Occipital lobe (tissue), 2 donors: ENCODE data around the gene PREX1. TPM values are rescaled to one million over a fixed set of nuclear protein-coding genes. Genes with fewer than 3 reads are reported as not detected.
A peak's percentile ranks its signal among the peaks of the same experiment; 100 is the strongest.

ENCODE experiments used
- DNase-seq: peaks from one replicate; lab custom pipeline; 2025; lab: John Stamatoyannopoulos, UW
- total RNA-seq: library from RNA; depleted of rRNA; stranded (reverse); fragments of >200 nt; gene quantifications from one replicate; pipeline ENCODE4 v1.2.3, GENCODE V29; 2014

PREX1 gene
- total RNA-seq, 1 donor from 2014 or later = 21.1 TPM

DNA sequence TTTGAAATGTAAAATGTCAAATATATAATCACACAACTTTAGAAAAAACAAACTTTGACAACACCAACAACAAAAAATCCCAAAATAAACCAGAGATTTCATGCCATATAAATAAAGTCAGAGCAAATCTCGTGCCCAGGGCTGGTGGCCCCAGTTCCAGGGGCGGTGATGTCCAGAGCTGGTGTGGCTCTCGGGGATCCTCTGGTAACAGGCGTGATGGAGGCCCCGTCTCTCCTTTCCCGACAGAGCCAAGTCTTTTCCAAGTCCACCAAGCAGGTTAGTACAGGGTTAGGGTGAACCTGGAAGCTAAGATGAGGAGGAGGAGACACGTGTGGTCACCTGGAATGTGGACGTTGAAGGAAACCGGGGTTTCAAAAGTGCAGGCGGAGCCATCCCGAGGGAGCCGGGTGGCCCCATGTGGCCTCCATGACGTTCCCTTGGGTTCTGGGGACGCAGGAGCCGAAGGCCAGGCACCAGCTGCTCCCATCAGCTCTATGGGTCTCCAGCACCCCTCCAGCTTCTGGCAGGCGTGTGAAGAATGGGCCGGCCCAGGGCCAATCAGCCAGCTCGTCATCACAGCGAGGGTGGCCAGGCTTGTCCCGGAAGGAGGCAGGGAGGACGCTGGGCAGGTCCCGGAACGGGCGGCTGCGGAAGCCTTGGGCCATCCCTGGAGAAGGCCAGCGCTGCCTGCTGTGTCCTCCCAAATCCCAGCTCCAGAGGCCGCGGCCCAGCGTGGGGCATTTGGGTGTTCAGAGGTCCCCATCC, 202.5 kb downstream of the PREX1 start:
- DNase-seq = no peak

DNA sequence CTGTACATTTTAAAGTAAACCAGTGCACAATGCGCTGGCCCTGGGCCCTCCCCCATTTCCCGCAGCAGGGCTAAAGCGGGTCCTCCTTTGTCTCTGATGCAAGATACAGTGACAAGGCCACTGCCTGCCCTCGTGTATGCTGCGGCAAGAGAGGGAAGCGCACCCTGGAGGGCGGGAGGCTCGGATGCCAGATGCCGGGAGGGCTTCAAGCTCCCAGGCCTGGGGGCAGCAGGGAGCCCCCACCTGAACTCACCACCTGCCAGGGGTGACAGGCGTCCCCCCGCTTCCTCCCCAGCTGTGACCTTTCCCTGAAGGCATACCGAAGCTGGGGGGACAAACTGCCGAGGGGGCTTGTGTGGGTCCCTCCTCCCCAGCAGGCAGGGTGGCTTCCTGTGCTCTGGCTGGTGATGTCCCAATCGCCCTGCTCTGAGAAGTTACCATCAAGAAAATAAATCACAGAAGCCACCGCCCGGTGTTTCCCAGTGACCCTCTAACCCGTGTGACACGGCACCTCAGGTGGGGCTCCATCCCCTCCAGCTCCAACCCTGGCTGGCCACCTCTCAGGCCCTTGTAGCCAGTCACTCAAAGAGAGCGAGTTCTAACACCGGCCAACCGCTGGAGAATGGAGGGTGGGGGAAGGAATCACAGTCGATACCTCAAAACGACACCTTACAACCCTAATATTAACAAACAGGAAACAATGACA, 203.3 kb downstream of the PREX1 start:
- no peak for DNase-seq

GRCh38 chr20:48623906-48624265, 203.9 kb downstream of the PREX1 start:
- no peak for DNase-seq

DNA sequence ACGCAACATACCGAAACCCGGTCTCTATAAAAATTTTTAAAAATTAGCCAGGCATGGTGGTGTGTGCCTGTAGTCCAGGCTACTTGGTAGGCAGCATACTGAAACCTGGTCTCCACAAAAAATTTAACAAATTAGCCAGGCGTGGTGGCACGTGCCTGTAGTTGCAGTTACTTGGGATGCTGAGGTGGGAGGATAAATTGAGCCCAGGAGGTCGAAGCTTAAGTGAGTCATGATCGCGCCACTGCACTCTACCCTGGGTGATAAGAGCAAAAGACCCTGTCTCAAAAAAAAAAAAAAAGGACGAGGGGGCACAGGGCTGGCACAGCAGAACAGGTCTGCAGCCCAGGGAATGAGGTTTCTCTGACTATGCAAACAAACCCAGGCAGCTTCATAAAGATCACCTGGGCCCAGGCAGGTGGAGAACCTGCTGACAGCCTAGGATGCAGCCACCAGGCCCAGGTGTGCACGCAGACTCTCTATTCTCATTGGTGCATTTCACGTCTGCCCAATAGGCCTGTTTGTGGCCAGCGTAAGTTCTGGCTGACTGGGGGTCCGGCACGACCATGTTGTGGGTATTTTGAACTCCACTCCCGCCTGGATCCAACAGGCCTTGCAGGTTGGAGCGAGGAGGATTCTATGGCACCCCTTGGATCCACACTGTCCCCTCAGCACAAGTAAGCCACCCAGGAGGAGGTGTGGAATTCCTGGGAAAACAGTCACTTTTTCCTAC, 204.5 kb downstream of the PREX1 start:
- no peak for DNase-seq

DNA sequence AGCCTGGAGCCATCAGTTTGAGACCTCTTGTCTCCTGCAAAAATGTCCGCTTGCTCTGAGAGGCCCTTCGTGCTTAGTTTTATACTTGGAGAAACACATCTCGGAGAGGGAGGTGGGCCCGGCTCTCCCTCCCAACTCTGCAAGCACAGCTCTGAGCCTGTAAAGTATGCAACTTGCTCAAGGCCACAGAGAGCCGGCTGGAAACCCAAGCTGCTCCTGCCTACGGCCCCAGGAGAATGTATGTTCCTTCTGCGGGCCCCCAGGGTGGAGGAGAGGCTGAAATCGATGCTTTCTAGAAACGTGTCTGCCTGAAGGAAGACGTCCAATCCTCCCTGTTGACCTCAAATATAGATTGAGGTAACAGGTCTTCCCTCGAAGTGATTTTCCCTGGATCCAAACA, 205.4 kb downstream of the PREX1 start:
- DNase-seq = no peak

DNA sequence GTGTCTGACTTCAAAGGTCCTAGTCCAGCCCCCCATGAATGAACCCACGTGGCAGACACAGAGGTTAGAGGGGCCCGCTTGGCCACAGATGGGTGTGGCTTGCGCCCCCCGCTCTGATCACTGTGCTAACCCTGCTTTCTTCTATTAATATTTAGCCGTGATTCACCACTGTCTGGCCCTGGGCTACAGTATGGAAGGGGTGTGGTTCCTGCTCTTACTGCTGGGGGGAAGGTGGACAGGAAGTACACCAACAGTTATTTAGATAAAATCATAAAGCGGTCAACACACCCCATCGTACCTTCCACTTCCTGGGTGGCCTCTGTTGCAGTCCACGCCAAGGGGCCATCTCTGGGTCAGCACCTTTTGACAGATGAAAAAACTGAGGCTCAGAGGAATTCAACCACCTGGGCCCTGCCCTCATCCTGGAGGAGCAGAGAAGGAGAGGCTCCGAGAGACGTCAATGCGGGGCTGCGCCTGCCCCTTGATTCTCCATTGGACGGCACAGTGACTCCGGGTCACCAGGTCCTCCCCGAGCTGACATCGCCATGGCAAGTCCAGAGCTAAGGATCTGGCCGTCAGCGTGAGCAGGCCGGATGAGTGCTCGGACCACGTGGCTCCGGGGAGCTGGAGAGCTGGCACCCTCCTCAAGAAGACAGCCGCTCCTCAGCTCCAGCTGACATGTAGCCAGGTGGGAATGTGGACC, 206.3 kb downstream of the PREX1 start:
- DNase-seq = no peak

- peak; percentile 67 for DNase-seq
These were observed 207.1 kb downstream of the PREX1 start for GRCh38 chr20:48620507-48621375.

DNA sequence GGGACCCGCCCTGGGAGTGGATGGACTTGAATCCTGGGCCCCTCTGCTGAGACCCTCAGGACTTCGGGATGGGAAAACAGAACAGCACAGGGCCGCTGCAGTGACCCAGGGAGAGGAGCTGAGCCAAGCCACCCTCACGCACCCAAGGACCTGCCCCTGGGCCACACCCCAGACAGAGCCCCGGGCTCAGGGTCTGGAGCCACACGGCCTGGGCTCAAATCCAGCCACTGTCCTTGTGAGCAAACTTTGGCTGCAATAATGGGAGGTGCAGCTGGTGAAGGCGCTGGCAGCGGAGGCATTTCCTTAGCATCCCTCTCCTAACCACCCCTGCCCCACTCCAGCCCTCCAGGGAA, 207.7 kb downstream of the PREX1 start:
- DNase-seq = no peak

DNA sequence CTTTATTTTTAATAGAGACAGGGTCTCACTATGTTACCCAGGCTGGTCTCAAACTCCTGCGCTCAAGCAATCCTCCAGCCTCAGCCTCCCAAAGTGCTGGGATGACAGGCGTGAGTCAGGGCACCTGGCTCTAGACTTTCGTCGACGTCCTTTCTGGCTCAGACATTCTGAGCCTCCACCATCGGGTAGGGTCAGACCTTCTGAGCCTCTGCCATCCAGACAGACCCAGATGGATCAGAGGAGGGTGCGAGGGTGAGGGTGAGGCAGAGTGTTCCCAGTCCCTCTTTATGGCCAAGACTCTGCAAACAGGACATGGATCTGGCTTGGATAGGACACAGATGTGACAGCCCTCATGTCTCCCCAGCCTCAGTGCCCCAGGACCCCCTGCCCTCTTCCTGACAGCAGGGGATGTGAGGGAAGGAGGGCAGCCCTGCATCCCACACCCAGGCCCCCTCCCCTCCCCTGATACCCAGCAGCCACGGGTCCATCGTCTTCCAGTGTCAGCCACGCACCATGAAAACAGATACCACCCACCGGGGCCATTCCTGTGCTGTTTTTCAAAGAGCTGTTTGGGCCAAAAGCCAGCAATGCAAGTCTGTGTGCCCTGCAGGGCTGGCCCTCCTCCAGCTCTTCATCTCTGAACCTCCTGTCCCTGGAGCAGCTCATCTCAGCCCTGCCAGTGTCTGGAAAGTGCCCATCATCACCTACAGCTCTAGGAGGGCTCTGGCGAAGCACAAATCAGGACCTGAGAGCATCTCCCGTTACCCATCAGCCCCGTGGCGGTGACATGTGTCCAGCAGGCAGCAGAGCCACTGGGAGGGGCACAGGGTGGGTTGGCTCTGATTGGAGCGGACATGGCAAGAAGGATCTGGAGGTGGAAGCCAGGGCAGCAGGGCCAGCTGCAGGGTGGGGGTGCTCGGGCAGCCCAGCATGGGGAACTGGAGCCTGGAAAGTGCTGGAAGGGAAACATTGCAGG, 208.4 kb downstream of the PREX1 start:
- no peak for DNase-seq

DNA sequence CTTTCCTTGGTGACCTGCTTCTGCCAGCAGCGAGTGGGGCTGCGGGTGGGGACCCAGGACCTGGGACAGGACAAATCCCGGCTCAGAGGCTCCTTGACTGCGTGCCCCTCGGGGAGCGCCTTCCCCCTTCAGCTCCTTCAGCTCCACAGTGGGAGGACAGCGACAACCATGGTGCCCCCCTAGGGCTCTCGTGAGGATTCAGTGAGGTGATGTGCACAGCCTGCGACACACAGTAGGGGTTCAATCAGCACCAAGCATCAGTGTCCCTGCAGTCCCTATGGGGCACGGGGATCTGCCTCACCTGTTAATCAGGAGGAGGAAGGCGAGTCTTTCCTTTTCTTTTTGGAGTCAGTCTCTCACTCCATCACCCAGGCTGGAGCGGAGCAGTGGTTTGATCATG, 209.2 kb downstream of the PREX1 start:
- DNase-seq = no peak

DNA sequence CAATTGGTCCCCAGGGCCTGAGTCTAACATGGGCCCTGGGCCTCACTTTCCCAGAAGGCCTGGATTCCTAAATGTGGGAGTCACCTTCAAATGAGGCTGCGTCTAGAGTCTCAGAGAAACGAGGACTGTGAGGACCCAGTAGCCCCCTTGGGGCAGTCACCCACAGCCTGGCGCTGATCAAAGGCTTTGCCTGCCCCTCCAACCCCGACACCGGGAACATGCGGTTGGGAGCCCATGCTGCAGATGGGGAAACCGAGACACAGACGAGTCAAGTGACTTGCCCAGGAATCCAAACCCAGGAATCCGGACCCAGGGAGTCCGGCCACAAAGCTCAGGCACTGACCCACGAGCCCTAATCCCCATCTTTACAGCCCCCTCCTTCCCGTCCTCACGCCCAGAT, 209.7 kb downstream of the PREX1 start:
- no peak for DNase-seq

DNA sequence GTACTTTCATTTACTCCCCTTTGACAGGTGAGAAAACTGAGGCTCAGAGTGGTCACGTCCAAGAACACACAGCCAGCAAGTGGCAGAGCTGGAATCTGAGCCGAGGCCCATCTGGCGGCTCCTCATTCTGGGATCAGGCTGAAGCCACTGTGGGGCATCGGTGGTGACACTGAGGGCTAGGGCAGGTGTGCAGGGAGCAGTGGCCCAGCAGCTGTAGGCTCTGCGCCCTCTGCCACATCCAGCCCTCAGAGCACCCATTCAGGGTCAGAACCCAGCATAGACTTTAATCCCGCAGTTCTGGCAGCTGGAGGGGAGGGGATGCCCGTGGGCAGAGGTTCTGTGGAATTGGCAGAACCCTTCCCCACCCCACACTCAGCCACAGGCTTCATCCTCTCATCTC, 210.3 kb downstream of the PREX1 start:
- DNase-seq = no peak

DNA sequence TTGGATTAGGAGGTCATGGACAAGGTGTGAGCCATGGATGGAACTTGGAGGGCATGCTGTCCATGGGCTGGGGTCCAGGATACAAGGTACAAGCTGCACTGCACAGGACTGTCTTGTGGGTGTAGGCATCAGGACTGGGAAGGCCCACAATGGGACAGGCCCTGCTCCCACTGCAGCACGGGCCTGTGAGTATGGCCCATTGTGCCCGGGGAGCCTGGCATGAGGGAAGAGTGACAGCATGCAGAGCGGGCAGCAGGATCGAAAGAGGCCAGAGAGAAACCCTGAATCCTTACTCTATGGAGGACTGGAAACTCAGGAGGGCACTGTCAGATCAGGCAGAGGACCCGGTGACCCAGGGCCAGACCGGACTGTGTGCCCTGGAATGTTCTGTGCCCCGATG, 211.3 kb downstream of the PREX1 start:
- no peak for DNase-seq

DNA sequence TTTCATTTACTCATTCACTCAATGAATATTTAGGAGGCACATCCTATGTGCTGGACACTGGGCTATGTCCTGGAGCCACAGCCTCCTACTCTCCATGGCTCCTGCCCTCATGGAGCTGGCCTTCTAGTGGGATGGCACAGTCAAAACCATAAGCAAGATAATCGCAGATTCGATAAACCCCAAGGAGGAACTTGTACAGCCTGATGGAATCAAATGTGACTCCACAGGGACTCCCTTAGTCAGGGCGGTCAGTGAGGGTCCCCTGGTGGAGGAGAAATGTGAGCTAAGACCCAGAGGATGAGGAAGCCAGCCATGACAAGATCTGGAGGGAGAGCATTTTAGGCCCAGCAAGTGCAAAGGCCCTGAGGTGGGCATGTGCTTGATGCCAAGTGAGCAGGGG, 211.9 kb downstream of the PREX1 start:
- no peak for DNase-seq

DNA sequence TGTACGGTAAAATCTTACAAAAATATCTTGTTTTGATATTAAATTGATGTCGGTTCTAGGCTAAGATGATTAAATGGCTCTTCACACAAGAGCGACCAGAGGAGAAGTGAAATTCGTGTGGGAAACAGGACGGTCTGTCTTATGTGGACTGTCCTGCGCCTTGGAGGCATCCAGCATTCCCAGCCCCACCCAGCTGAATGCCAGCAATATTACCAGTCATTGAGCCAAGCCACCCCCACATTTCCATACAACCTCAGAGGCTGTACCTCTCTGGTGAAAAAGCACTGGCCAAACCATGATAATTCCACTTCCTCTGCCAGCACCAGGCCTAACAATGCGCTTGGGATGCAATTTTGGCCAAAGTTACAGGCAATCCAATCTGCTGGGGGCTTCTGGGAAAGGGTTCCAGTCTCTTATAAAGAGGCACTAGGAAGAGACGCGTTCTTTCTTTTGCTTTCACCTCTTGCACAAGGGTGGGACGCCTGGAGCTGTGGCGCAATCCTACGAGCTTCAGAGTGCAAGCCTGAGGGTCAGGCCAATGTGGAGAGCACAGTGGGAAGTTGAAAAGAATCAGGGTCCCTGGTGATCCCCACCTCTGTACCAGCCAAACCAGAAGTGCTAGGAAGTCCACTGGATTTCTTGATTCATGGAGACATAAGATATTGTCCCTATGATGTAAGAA, 213.1 kb downstream of the PREX1 start:
- no peak for DNase-seq

DNA sequence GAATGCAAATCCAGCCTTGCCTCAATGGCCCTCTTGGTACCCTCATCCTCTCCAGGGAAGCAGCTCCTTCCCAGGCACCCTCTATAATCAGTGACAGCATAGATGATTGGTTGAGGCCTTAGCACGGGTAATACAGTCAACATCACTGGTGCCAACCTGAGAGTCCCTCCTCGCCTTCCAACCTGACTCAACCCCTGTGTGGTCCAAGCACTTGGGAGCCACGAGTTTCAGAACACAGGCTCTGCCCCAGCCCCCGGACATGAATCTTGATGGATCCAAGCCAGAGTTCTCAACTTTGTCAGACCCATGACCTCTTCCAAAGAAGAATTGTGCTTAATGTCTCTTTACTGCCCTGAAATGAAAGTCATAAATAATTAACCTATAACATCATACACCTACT, 213.9 kb downstream of the PREX1 start:
- no peak for DNase-seq

GRCh38 chr20:48612335-48612734, 215.5 kb downstream of the PREX1 start:
- DNase-seq = no peak

GRCh38 chr20:48610996-48611395, 216.8 kb downstream of the PREX1 start:
- DNase-seq = no peak

DNA sequence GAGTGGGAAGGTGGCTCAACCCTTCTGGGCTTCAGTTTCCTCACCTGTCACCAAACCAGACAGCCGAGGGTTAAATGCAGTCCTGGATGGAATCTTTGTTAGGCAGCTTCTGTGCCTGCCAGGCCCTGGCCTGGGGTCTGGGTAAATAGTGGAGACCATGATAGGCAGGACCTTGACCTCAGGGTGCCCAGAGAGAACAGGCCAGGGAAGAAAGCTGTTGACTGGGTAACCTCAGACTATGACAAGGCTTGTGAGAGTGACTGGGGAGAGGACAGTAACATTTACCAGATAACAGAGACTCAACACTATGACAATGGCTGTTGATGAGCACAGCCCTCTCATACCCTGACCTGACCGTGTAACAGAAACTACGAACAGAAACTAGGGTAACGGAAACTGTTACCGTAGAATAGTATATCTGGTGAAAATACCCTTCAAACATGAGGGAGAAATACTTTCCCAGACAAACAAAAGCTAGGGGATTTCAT, 218.3 kb downstream of the PREX1 start:
- DNase-seq = no peak
